Measurements from ENCODE around the gene CEP192. TPM values are rescaled to one million over a fixed set of nuclear protein-coding genes. Genes with fewer than 3 reads are reported as not detected.

The CEP192 gene
- total RNA-seq, 1 experiment from 2014 or later: 24.3 TPM

DNA sequence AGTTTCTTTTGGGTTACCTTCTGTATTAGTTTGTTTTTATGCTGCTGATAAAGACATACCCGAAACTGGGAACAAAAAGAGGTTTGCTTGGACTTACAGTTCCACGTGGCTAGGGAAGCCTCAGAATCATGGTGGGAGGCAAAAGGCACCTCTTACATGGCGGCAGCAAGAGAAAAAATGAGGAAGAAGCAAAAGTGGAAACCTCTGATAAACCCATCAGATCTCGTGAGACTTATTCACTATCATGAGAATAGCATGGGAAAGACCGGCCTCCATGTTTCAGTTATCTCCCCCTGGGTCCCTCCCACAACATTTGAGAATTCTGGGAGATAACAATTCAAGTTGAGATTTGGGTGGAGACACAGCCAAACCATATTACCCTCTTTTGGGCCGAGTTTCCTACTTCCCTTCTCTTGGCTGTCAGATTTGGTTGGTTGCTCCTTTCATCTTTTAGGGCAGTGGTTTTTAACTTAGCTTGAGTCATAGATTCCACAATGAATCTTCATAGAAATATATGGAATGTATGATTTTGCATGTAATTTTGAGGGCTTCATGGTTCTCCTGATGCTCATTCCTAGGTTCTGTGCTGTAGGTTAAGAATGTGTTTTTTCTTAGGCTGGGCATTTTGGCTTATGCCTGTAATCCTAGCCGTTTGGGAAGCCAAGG lies 44.2 kb downstream of the CEP192 start:
- CTCF ChIA-PET: no interaction called here
- Histone ChIP-seq H3K36me3 (ENCODE audit: control insufficient read depth in 1 of 2, insufficient read depth in 2 of 2, low read length in 2 of 2) (peaks cover 12% of the 10 kb centered on the region in 2 experiments; a peak in 2 of 4 replicates), H4K20me1 (ENCODE audit: insufficient read depth) (no peaks in the 10 kb centered on the region), H3K4me1 (ENCODE audit: control insufficient read depth in 1 of 2, insufficient read depth in 2 of 2, low read length in 2 of 2) (no peaks in the 10 kb centered on the region), H3K27ac (ENCODE audit: low read depth, low read length) (no peak overlapping the region), H3K4me2 (ENCODE audit: low read length) (no peak overlapping the region), H3K9ac (ENCODE audit: low read length) (no peak overlapping the region), H3K9me2 (ENCODE audit: insufficient read depth) (no peaks in the 10 kb centered on the region), H3K79me2 (ENCODE audit: insufficient read depth, low read length) (peaks cover 23% of the 10 kb centered on the region), H3K4me3 (replicated peaks in 1 of 2; ENCODE audit: low read depth in 1 of 2, low read length in 2 of 2) (no peak overlapping the region), H2AFZ (ENCODE audit: low read depth, low read length, poor library complexity, severe bottlenecking) (no peak overlapping the region), H3K9me3 (ENCODE audit: control insufficient read depth in 1 of 2, insufficient read depth in 1 of 2, low read depth in 1 of 2, low read length in 2 of 2) (no peaks in the 10 kb centered on the region), H3K27me3 (ENCODE audit: insufficient read depth, low read length) (no peaks in the 10 kb centered on the region)
- intact Hi-C loops (cut with micrococcal nuclease): no loop called here
- ATAC-seq (no peak), DNase-seq (ENCODE audit: low read depth, low spot score) (no peak)
- POLR2A ChIA-PET: no interaction called here
- no TSS peak for BruUV-seq (replicated peaks)
- RAD21 ChIA-PET (ENCODE audit: low non-redundant PET in 1 of 2, low total read pairs in 2 of 2, uncharacterized antibody in 2 of 2, unreplicated experiment in 2 of 2): no interaction called here
- TF ChIP-seq SRF (IDR thresholded peaks at IDR 0.05; ENCODE audit: low read depth) (no peak), POLR2A (IDR thresholded peaks at IDR 0.05; ENCODE audit: borderline replicate concordance, extremely low read depth, insufficient read depth, insufficient read length) (no peak), ELF1 (IDR thresholded peaks at IDR 0.05; ENCODE audit: borderline replicate concordance, low read depth) (no peak), TCF7L2 (IDR thresholded peaks at IDR 0.05; ENCODE audit: borderline replicate concordance, extremely low read depth, insufficient read depth, insufficient read length) (no peak)
- TF ChIP-seq, protein P1, sequence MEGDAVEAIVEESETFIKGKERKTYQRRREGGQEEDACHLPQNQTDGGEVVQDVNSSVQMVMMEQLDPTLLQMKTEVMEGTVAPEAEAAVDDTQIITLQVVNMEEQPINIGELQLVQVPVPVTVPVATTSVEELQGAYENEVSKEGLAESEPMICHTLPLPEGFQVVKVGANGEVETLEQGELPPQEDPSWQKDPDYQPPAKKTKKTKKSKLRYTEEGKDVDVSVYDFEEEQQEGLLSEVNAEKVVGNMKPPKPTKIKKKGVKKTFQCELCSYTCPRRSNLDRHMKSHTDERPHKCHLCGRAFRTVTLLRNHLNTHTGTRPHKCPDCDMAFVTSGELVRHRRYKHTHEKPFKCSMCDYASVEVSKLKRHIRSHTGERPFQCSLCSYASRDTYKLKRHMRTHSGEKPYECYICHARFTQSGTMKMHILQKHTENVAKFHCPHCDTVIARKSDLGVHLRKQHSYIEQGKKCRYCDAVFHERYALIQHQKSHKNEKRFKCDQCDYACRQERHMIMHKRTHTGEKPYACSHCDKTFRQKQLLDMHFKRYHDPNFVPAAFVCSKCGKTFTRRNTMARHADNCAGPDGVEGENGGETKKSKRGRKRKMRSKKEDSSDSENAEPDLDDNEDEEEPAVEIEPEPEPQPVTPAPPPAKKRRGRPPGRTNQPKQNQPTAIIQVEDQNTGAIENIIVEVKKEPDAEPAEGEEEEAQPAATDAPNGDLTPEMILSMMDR (IDR thresholded peaks at IDR 0.05 in 2 of 3, conservative IDR thresholded peaks at IDR 0.05 in 1 of 3; ENCODE audit: borderline replicate concordance in 1 of 3, insufficient read depth in 1 of 3, low read depth in 2 of 3, low read length in 2 of 3): no peak

DNA sequence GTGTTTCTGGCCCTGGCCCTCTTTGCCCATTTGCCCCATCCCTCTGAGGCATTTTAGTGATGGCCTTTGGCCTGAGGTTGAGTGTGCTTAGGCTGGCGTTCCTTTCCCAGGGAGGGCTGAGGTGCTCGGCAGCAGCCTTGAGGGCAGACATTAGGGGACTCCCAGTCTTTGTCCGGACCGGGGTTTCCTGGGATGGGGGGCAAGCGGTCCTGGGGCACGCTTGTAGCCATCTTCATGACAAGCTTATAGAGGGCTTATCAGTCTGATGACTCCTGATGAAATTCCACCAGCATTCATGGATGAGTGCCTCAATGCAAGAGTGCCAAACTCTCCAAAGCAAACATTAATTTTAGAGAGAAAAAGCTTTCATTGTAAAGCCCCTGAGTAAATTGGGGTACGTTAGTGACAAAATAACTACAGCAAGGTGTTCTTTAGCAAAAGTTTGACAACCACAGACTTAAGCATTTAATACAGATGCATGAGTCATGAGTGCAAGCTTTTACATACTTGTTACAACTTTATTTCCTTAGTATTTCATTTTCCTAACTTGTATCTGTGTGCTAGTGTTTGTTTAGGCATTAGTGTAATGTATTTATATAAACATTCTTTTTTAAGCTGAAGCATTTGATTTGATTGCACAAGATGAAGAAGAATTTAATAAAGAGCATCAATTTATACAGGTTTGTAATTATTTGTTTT lies 45.6 kb downstream of the CEP192 start:
- ChIA-PET CTCF (no interaction called here), RAD21 (ENCODE audit: low non-redundant PET in 1 of 2, low total read pairs in 2 of 2, uncharacterized antibody in 2 of 2, unreplicated experiment in 2 of 2) (no interaction called here), POLR2A (no interaction called here)
- peaks cover 21% of the 10 kb centered on the region for H3K79me2 ChIP-seq (ENCODE audit: insufficient read depth, low read length)
- no peak for DNase-seq (ENCODE audit: low read depth, low spot score)
- 0 out of 4 replicates have a peak, but pooled peaks cover 5 to 7% of the 10 kb centered on the region in 2 experiments for H3K36me3 ChIP-seq (ENCODE audit: control insufficient read depth in 1 of 2, insufficient read depth in 2 of 2, low read length in 2 of 2)
- H3K4me2 ChIP-seq (ENCODE audit: low read length): no peak overlapping the region
- H4K20me1 ChIP-seq (ENCODE audit: insufficient read depth): no peaks in the 10 kb centered on the region
- H3K27ac ChIP-seq (ENCODE audit: low read depth, low read length): no peak overlapping the region
- H3K9me3 ChIP-seq (ENCODE audit: control insufficient read depth in 1 of 2, insufficient read depth in 1 of 2, low read depth in 1 of 2, low read length in 2 of 2): no peaks in the 10 kb centered on the region
- no peak overlapping the region for H2AFZ ChIP-seq (ENCODE audit: low read depth, low read length, poor library complexity, severe bottlenecking)
- H3K27me3 ChIP-seq (ENCODE audit: insufficient read depth, low read length): no peaks in the 10 kb centered on the region
- H3K4me3 ChIP-seq (replicated peaks in 1 of 2; ENCODE audit: low read depth in 1 of 2, low read length in 2 of 2): no peak overlapping the region
- H3K4me1 ChIP-seq (ENCODE audit: control insufficient read depth in 1 of 2, insufficient read depth in 2 of 2, low read length in 2 of 2): no peaks in the 10 kb centered on the region
- no peak for ATAC-seq
- H3K9ac ChIP-seq (ENCODE audit: low read length): no peak overlapping the region
- BruUV-seq (replicated peaks): no TSS peak
- no peaks in the 10 kb centered on the region for H3K9me2 ChIP-seq (ENCODE audit: insufficient read depth)
- intact Hi-C loops (cut with micrococcal nuclease): no loop called here
- TF ChIP-seq ZNF274 (IDR thresholded peaks at IDR 0.05; ENCODE audit: low read depth, low read length) (no peak), FOSL1 (IDR thresholded peaks at IDR 0.05; ENCODE audit: low read depth) (no peak), JUND (IDR thresholded peaks at IDR 0.05) (no peak), YY1 (IDR thresholded peaks at IDR 0.05; ENCODE audit: extremely low read depth, insufficient replicate concordance, low read depth, low read length) (no peak), CEBPB (IDR thresholded peaks at IDR 0.05; ENCODE audit: low read depth) (no peak), POLR2A (IDR thresholded peaks at IDR 0.05; ENCODE audit: borderline replicate concordance, extremely low read depth, insufficient read depth, insufficient read length) (no peak), ELF1 (IDR thresholded peaks at IDR 0.05; ENCODE audit: borderline replicate concordance, low read depth) (no peak), EZH2phosphoT487 (IDR thresholded peaks at IDR 0.05; ENCODE audit: borderline replicate concordance) (no peak), RAD21 (IDR thresholded peaks at IDR 0.05; ENCODE audit: low read depth) (no peak), SP1 (IDR thresholded peaks at IDR 0.05; ENCODE audit: low read depth) (no peak), SRF (IDR thresholded peaks at IDR 0.05; ENCODE audit: low read depth) (no peak)
- TF ChIP-seq, protein P1 (IDR thresholded peaks at IDR 0.05 in 2 of 3, conservative IDR thresholded peaks at IDR 0.05 in 1 of 3; ENCODE audit: borderline replicate concordance in 1 of 3, insufficient read depth in 1 of 3, low read depth in 2 of 3, low read length in 2 of 3): no peak
- TF ChIP-seq, protein P2, sequence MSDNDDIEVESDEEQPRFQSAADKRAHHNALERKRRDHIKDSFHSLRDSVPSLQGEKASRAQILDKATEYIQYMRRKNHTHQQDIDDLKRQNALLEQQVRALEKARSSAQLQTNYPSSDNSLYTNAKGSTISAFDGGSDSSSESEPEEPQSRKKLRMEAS (IDR thresholded peaks at IDR 0.05): no peak
